Tongue (tissue), 2 donors: Measurements from ENCODE around the gene CREG1. TPM values are rescaled to one million over a fixed set of nuclear protein-coding genes. Genes with fewer than 3 reads are reported as not detected.
"Not testable (repeated sequence)": the region's sequence is repeated elsewhere in the genome, so short reads cannot be mapped to it uniquely, and the experiment has no call there.

Source experiments
- DNase-seq: peaks from one replicate; pipeline ENCODE4 v3.0.0-alpha.2; 2015
- total RNA-seq: library from RNA; depleted of rRNA; stranded (reverse); fragments of >200 nt; gene quantifications from one replicate; pipeline ENCODE4 v1.2.3, GENCODE V29; 2014

Gene CREG1
- total RNA-seq, 1 donor from 2014 or later, result 47.0 TPM

GRCh38 chr1:167563579-167564246 is 10.2 kb upstream of the CREG1 start:
- peak; percentile 14 for DNase-seq

GRCh38 chr1:167562702-167563101 is 9.1 kb upstream of the CREG1 start:
- DNase-seq, result no peak

- DNase-seq, result no peak
Observed at GRCh38 chr1:167561753-167562152, 8.2 kb upstream of the CREG1 start.

GRCh38 chr1:167555971-167556714 is 2.6 kb upstream of the CREG1 start:
- peak; percentile 85 for DNase-seq

- not testable (repeated sequence) for DNase-seq
Observed at GRCh38 chr1:167555072-167555471, 1.5 kb upstream of the CREG1 start.

GRCh38 chr1:167554028-167554779 is 642 bp upstream of the CREG1 start:
- DNase-seq, result no peak

GRCh38 chr1:167551362-167551761 is 2.2 kb downstream of the CREG1 start:
- no peak for DNase-seq

- no peak for DNase-seq
Observed at GRCh38 chr1:167548059-167548932, 5.3 kb downstream of the CREG1 start.

GRCh38 chr1:167546935-167547334 is 6.6 kb downstream of the CREG1 start:
- no peak for DNase-seq

GRCh38 chr1:167545349-167545748 is 8.2 kb downstream of the CREG1 start:
- no peak for DNase-seq

GRCh38 chr1:167544447-167545093 is 9.0 kb downstream of the CREG1 start:
- DNase-seq, result no peak

- DNase-seq, result no peak
Observed at GRCh38 chr1:167543199-167543990, 10.2 kb downstream of the CREG1 start.

GRCh38 chr1:167542109-167543032 is 11.2 kb downstream of the CREG1 start:
- no peak for DNase-seq

- DNase-seq, result no peak
Observed at GRCh38 chr1:167541610-167542009, 12.0 kb downstream of the CREG1 start.

- DNase-seq, result no peak
Observed at GRCh38 chr1:167541003-167541402, 12.6 kb downstream of the CREG1 start.

- DNase-seq, result peak; percentile 12
Observed at GRCh38 chr1:167538657-167539056, 14.9 kb downstream of the CREG1 start.

- peak; percentile 92 for DNase-seq
Observed at GRCh38 chr1:167533851-167534300, 19.7 kb downstream of the CREG1 start.

GRCh38 chr1:167532964-167533824 is 20.4 kb downstream of the CREG1 start:
- DNase-seq, result no peak
